Brain pericyte (primary cell): ENCODE data around the gene RNU1-4.
"Not testable (repeated sequence)": the region's sequence is repeated elsewhere in the genome, so short reads cannot be mapped to it uniquely, and the experiment has no call there.

Experiments
- DNase-seq: peaks from one replicate; pipeline ENCODE4 v3.0.0-alpha.2; 2012; ENCODE audit warnings: low read depth, low spot score

RNU1-4 gene

GRCh38 chr1:16728243-16728949, 11.9 kb upstream of the RNU1-4 start:
- not testable (repeated sequence) for DNase-seq

GRCh38 chr1:16732254-16732896, 7.9 kb upstream of the RNU1-4 start:
- not testable (repeated sequence) for DNase-seq

- not testable (repeated sequence) for DNase-seq
These were observed 914 bp downstream of the RNU1-4 start for GRCh38 chr1:16741230-16741629.

- DNase-seq = not testable (repeated sequence)
These were observed 7.3 kb downstream of the RNU1-4 start for GRCh38 chr1:16747660-16748059.

GRCh38 chr1:16748710-16749109, 8.4 kb downstream of the RNU1-4 start:
- not testable (repeated sequence) for DNase-seq

- DNase-seq = not testable (repeated sequence)
These were observed 9.9 kb downstream of the RNU1-4 start for GRCh38 chr1:16749910-16750888.

GRCh38 chr1:16752770-16753169, 12.5 kb downstream of the RNU1-4 start:
- not testable (repeated sequence) for DNase-seq

GRCh38 chr1:16755385-16755784, 15.1 kb downstream of the RNU1-4 start:
- DNase-seq = not testable (repeated sequence)

- not testable (repeated sequence) for DNase-seq
These were observed 15.6 kb downstream of the RNU1-4 start for GRCh38 chr1:16755932-16756331.

- DNase-seq = not testable (repeated sequence)
These were observed 17.3 kb downstream of the RNU1-4 start for GRCh38 chr1:16757574-16757973.

- not testable (repeated sequence) for DNase-seq
These were observed 17.7 kb downstream of the RNU1-4 start for GRCh38 chr1:16758060-16758459.

- not testable (repeated sequence) for DNase-seq
These were observed 18.8 kb downstream of the RNU1-4 start for GRCh38 chr1:16759041-16759493.

- not testable (repeated sequence) for DNase-seq
These were observed 19.5 kb downstream of the RNU1-4 start for GRCh38 chr1:16759650-16760455.

- not testable (repeated sequence) for DNase-seq
These were observed 20.1 kb downstream of the RNU1-4 start for GRCh38 chr1:16760456-16760765.

- not testable (repeated sequence) for DNase-seq
These were observed 20.5 kb downstream of the RNU1-4 start for GRCh38 chr1:16760801-16761200.

GRCh38 chr1:16764248-16764819, 24.0 kb downstream of the RNU1-4 start:
- DNase-seq = not testable (repeated sequence)

GRCh38 chr1:16764820-16765655, 24.7 kb downstream of the RNU1-4 start:
- DNase-seq = not testable (repeated sequence)

GRCh38 chr1:16765731-16766605, 25.7 kb downstream of the RNU1-4 start:
- not testable (repeated sequence) for DNase-seq
